HepG2 (cell line): Measurements from ENCODE around the gene CA6. TPM values are rescaled to one million over a fixed set of nuclear protein-coding genes. Genes with fewer than 3 reads are reported as not detected.

Source experiments
- ADNP ChIP-seq: sonication (generic); formaldehyde crosslinking; IDR thresholded peaks from 2 replicates; pipeline ENCODE4 v1.4.0; 2020; ENCODE audit warnings: missing genetic modification reagents
- GABPA ChIP-seq, 2 experiments: IDR thresholded peaks; 2 replicates each; pipeline ENCODE4 v1.6.1; 2011 to 2016; ENCODE audit warnings: low read depth in 2 of 2, low read length in 1 of 2, missing biosample characterization in 1 of 2, missing genetic modification characterization in 1 of 2
- HDAC2 ChIP-seq: sonication (generic); formaldehyde crosslinking; IDR thresholded peaks from 2 replicates; pipeline ENCODE4 v1.4.0; 2020; ENCODE audit warnings: missing genetic modification reagents
- HNF4A ChIP-seq: sonication (generic); formaldehyde crosslinking; IDR thresholded peaks from 2 replicates; pipeline ENCODE4 v1.4.0; 2020; ENCODE audit warnings: missing genetic modification reagents
- MIXL1 ChIP-seq: IDR thresholded peaks from 2 replicates; pipeline ENCODE4 v1.6.1; 2016
- NFATC3 ChIP-seq: sonication (generic); formaldehyde crosslinking; IDR thresholded peaks from 2 replicates; pipeline ENCODE4 v1.5.1; 2020; ENCODE audit warnings: mild to moderate bottlenecking, missing genetic modification reagents
- NFE2L2 ChIP-seq: fragments of 150-350 bp; IDR thresholded peaks from 2 replicates; pipeline ENCODE4 v1.6.1; 2014; ENCODE audit warnings: low read length
- U2AF1 ChIP-seq: fragments of 200-400 bp; formaldehyde crosslinking; optimal IDR thresholded peaks from 2 replicates; pipeline ENCODE3; 2017; ENCODE audit warnings: mild to moderate bottlenecking, low read depth, low read length
- WIZ ChIP-seq: sonication (generic); formaldehyde crosslinking; IDR thresholded peaks from 2 replicates; pipeline ENCODE4 v1.5.1; 2020; ENCODE audit warnings: mild to moderate bottlenecking, missing genetic modification reagents
- ZBTB42 ChIP-seq: sonication (generic); formaldehyde crosslinking; IDR thresholded peaks from 2 replicates; pipeline ENCODE4 v1.5.0; 2020; ENCODE audit warnings: mild to moderate bottlenecking, missing genetic modification reagents
- ZNF441 ChIP-seq: sonication (generic); formaldehyde crosslinking; IDR thresholded peaks from 2 replicates; pipeline ENCODE4 v1.7.0; 2021; ENCODE audit warnings: missing genetic modification reagents, borderline replicate concordance
- ZNF766 ChIP-seq: sonication (generic); formaldehyde crosslinking; IDR thresholded peaks from 2 replicates; pipeline ENCODE4 v1.5.0; 2020; ENCODE audit warnings: missing genetic modification reagents, borderline replicate concordance
- ZSCAN21 ChIP-seq: sonication (generic); formaldehyde crosslinking; IDR thresholded peaks from 2 replicates; pipeline ENCODE4 v1.8.0; 2022; ENCODE audit warnings: mild to moderate bottlenecking, missing genetic modification reagents, moderate library complexity, borderline replicate concordance
- polyA plus RNA-seq, 8 experiments: library from polyadenylated mRNA; depleted of rRNA in 3 of 8; stranded (reverse) in 7 of 8; unstranded in 1 of 8; fragments of >200 nt; fragmentation: Illumina TruSeq in 4 of 8; extraction: Trizol in 4 of 8; gene quantifications; 2 replicates each; pipeline versions ENCODE4 v1.2.1 to v1.2.3, GENCODE V29; 2011 to 2016; ENCODE audit warnings: low read depth in 4 of 8, missing spikeins in 1 of 8, mixed read lengths in 1 of 8; ENCODE audit not compliant: insufficient read depth in 1 of 8
- total RNA-seq, 5 experiments: library from RNA; depleted of rRNA; stranded (reverse); fragments of >200 nt; fragmentation: Illumina TruSeq; extraction: Trizol; gene quantifications; 2 replicates each; pipeline ENCODE4 v1.2.3, GENCODE V29; 2016; ENCODE audit warnings: low read depth in 1 of 5
- TF ChIP-seq, protein P1 (sequence below): sonication (generic); formaldehyde crosslinking; IDR thresholded peaks from 2 replicates; pipeline ENCODE4 v1.9.0; 2021; ENCODE audit warnings: missing genetic modification reagents, borderline replicate concordance
- TF ChIP-seq, protein P2 (sequence below), 2 experiments: sonication (generic) in 1 of 2; formaldehyde crosslinking in 1 of 2; IDR thresholded peaks; 2 replicates each; pipeline versions ENCODE4 v1.6.1 to v1.9.0; 2014 to 2022; ENCODE audit warnings: antibody characterized with exemption in 1 of 2, borderline replicate concordance in 1 of 2, inconsistent platforms in 1 of 2, low read depth in 1 of 2, missing genetic modification reagents in 1 of 2
- TF ChIP-seq, protein P3 (sequence below): IDR thresholded peaks from 2 replicates; pipeline ENCODE4 v1.6.1; 2016; ENCODE audit warnings: low read depth
- TF ChIP-seq, protein P4 (sequence below): sonication (generic); formaldehyde crosslinking; IDR thresholded peaks from 2 replicates; pipeline ENCODE4 v1.4.0; 2020; ENCODE audit warnings: missing genetic modification reagents

CA6 gene
- total and polyA plus RNA-seq, 2 of the 13 experiments (the other 11 are each of a cell fraction or from before 2014, with no cell fraction given) = not detected

DNA sequence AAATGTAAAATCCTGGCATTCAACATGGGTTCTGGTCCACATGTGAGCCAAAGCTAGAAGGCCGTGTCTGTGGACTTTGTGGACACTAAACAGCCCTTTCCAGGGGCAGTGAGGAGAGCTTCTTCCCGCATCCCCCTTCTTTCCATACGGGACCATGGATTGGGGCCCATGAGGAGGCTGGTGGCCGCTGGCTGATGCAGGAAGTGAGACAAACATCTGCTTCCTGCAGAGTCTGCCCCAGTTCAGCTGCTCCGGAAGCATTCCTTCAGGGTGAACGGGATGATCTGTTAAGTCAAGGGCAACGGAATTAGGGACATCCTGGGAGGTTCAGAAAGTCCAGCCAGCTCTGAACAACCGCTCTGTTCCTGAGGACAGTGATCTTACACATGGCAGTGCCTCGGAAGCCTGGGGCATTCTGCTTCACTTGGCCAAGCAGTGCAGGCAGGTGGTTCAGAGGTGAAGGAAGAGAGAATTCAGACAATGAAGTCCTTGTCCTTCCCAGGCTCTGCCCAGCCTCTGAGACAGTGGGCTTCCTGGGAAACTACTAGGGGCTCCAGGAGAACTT lies 1.5 kb downstream of the CA6 start (continued):
- TF ChIP-seq ZNF766 (CRISPR knock-in tag) (0 out of 2 replicates have a peak, but pooled peaks have one; percentile 31), MIXL1 (0 out of 2 replicates have a peak, but pooled peaks have one; percentile 39), GABPA (IDR thresholded peaks at IDR 0.05; ENCODE audit: low read depth, low read length) (peak; percentile 69), GABPA (CRISPR knock-in tag; IDR thresholded peaks at IDR 0.05; ENCODE audit: low read depth) (peak; percentile 93), ADNP (peak; percentile 11; the same call in 1 of the 2 replicates), ZBTB42 (peak; percentile 64; the same call in 1 of the 2 replicates), NFE2L2 (no peak), ZNF441 (CRISPR knock-in tag) (peak; percentile 56; the same call in 1 of the 2 replicates), HDAC2 (CRISPR knock-in tag) (peak; percentile 27; the same call in 1 of the 2 replicates), HNF4A (CRISPR knock-in tag) (peak; percentile 16; the same call in 1 of the 2 replicates), U2AF1 (no peak), NFATC3 (CRISPR knock-in tag) (no peak), WIZ (CRISPR knock-in tag) (peak; percentile 76), ZSCAN21 (no peak)
- TF ChIP-seq, protein P1, sequence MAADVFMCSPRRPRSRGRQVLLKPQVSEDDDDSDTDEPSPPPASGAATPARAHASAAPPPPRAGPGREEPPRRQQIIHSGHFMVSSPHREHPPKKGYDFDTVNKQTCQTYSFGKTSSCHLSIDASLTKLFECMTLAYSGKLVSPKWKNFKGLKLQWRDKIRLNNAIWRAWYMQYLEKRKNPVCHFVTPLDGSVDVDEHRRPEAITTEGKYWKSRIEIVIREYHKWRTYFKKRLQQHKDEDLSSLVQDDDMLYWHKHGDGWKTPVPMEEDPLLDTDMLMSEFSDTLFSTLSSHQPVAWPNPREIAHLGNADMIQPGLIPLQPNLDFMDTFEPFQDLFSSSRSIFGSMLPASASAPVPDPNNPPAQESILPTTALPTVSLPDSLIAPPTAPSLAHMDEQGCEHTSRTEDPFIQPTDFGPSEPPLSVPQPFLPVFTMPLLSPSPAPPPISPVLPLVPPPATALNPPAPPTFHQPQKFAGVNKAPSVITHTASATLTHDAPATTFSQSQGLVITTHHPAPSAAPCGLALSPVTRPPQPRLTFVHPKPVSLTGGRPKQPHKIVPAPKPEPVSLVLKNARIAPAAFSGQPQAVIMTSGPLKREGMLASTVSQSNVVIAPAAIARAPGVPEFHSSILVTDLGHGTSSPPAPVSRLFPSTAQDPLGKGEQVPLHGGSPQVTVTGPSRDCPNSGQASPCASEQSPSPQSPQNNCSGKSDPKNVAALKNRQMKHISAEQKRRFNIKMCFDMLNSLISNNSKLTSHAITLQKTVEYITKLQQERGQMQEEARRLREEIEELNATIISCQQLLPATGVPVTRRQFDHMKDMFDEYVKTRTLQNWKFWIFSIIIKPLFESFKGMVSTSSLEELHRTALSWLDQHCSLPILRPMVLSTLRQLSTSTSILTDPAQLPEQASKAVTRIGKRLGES = no peak
- TF ChIP-seq, protein P2, sequence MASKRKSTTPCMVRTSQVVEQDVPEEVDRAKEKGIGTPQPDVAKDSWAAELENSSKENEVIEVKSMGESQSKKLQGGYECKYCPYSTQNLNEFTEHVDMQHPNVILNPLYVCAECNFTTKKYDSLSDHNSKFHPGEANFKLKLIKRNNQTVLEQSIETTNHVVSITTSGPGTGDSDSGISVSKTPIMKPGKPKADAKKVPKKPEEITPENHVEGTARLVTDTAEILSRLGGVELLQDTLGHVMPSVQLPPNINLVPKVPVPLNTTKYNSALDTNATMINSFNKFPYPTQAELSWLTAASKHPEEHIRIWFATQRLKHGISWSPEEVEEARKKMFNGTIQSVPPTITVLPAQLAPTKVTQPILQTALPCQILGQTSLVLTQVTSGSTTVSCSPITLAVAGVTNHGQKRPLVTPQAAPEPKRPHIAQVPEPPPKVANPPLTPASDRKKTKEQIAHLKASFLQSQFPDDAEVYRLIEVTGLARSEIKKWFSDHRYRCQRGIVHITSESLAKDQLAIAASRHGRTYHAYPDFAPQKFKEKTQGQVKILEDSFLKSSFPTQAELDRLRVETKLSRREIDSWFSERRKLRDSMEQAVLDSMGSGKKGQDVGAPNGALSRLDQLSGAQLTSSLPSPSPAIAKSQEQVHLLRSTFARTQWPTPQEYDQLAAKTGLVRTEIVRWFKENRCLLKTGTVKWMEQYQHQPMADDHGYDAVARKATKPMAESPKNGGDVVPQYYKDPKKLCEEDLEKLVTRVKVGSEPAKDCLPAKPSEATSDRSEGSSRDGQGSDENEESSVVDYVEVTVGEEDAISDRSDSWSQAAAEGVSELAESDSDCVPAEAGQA (IDR thresholded peaks at IDR 0.05; ENCODE audit: low read depth) = no peak
- TF ChIP-seq, protein P2 (CRISPR knock-in tag; IDR thresholded peaks at IDR 0.05; ENCODE audit: borderline replicate concordance) = no peak
- TF ChIP-seq, protein P3, sequence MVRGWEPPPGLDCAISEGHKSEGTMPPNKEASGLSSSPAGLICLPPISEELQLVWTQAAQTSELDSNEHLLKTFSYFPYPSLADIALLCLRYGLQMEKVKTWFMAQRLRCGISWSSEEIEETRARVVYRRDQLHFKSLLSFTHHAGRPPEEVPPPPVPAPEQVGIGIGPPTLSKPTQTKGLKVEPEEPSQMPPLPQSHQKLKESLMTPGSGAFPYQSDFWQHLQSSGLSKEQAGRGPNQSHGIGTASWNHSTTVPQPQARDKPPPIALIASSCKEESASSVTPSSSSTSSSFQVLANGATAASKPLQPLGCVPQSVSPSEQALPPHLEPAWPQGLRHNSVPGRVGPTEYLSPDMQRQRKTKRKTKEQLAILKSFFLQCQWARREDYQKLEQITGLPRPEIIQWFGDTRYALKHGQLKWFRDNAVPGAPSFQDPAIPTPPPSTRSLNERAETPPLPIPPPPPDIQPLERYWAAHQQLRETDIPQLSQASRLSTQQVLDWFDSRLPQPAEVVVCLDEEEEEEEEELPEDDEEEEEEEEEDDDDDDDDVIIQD = peak; percentile 42; the same call in 1 of the 2 replicates
- TF ChIP-seq, protein P4, sequence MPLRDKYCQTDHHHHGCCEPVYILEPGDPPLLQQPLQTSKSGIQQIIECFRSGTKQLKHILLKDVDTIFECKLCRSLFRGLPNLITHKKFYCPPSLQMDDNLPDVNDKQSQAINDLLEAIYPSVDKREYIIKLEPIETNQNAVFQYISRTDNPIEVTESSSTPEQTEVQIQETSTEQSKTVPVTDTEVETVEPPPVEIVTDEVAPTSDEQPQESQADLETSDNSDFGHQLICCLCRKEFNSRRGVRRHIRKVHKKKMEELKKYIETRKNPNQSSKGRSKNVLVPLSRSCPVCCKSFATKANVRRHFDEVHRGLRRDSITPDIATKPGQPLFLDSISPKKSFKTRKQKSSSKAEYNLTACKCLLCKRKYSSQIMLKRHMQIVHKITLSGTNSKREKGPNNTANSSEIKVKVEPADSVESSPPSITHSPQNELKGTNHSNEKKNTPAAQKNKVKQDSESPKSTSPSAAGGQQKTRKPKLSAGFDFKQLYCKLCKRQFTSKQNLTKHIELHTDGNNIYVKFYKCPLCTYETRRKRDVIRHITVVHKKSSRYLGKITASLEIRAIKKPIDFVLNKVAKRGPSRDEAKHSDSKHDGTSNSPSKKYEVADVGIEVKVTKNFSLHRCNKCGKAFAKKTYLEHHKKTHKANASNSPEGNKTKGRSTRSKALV (CRISPR knock-in tag) = peak; percentile 58; the same call in 1 of the 2 replicates
